Gastroesophageal sphincter (tissue), 3 donors: ENCODE measurements around the gene BEX5.

Experiments
- POLR2A ChIP-seq, 2 donors: fragments of 450-650 bp; IDR thresholded peaks; one replicate each; pipeline ENCODE4 v1.6.1; 2017; ENCODE audit warnings: antibody characterized with exemption in 2 of 2, mild to moderate bottlenecking in 2 of 2, moderate library complexity in 1 of 2
- POLR2AphosphoS5 ChIP-seq: sonication (generic); formaldehyde crosslinking; IDR thresholded peaks from one replicate; pipeline ENCODE4 v1.6.1; 2017; ENCODE audit warnings: antibody characterized with exemption
- TF ChIP-seq, protein P1 (sequence below), 4 experiments: fragments of 200-600 bp in 2 of 4; fragments of 450-650 bp in 2 of 4; sonication (generic) in 1 of 4; IDR thresholded peaks; one replicate each; pipeline ENCODE4 v1.5.1; 2017 to 2019; ENCODE audit warnings: antibody characterized with exemption in 4 of 4, mild to moderate bottlenecking in 2 of 4, moderate library complexity in 2 of 4

DNA sequence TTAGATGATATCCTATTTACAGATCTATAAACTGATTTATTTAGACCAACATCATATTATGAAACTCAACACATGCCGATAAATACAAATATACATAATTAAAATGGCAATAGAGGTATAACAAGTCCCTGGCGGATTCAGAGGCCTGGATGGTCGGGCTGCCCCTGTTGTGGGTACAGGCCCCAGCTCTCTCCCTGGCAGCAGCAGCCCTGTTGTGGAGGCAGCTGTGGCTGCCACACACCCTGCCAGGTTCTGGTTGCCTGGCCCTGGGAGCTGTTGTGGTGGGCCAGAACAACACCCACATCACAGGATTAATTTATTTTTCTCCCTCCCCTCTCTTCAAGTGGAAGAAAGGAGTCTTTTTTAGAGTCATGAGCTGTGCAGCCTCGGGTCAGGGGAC lies 42.4 kb downstream of the BEX5 start:
- TF ChIP-seq POLR2A (IDR thresholded peaks at IDR 0.05) (no peak), POLR2AphosphoS5 (no peak)
- TF ChIP-seq, protein P1, sequence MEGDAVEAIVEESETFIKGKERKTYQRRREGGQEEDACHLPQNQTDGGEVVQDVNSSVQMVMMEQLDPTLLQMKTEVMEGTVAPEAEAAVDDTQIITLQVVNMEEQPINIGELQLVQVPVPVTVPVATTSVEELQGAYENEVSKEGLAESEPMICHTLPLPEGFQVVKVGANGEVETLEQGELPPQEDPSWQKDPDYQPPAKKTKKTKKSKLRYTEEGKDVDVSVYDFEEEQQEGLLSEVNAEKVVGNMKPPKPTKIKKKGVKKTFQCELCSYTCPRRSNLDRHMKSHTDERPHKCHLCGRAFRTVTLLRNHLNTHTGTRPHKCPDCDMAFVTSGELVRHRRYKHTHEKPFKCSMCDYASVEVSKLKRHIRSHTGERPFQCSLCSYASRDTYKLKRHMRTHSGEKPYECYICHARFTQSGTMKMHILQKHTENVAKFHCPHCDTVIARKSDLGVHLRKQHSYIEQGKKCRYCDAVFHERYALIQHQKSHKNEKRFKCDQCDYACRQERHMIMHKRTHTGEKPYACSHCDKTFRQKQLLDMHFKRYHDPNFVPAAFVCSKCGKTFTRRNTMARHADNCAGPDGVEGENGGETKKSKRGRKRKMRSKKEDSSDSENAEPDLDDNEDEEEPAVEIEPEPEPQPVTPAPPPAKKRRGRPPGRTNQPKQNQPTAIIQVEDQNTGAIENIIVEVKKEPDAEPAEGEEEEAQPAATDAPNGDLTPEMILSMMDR (IDR thresholded peaks at IDR 0.05), result no peak
